Lower leg skin (tissue), 4 donors: ENCODE measurements around the gene CSNK1D. TPM values are rescaled to one million over a fixed set of nuclear protein-coding genes. Genes with fewer than 3 reads are reported as not detected.

Source experiments
- DNase-seq, 2 donors: peaks; one replicate each; pipeline ENCODE4 v3.0.0-alpha.2; 2019; ENCODE audit warnings: low spot score in 2 of 2
- H3K4me3 ChIP-seq: fragments of 200-600 bp; sonication (generic); 2 replicates; pipeline ENCODE4 v1.5.1; 2017; ENCODE audit warnings: mild to moderate bottlenecking, low read depth; ENCODE audit not compliant: poor library complexity, severe bottlenecking
- POLR2A ChIP-seq, 2 donors: fragments of 450-650 bp; IDR thresholded peaks; one replicate each; pipeline ENCODE4 v1.6.1; 2016 to 2017; ENCODE audit warnings: antibody characterized with exemption in 2 of 2, mild to moderate bottlenecking in 1 of 2, moderate library complexity in 1 of 2
- WGBS, 2 donors: methylation state at CpG; one replicate each; pipeline ENCODE4 v1.1.5; 2018; 5-methylcytosine and 5-hydroxymethylcytosine counted together
- intact Hi-C: fragments of 100-400 bp; cut with DNase I; formaldehyde crosslinking; loops from one replicate; pipeline ENCODE4 v1.15.0; 2023; ENCODE audit warnings: low total_unique reads
- total RNA-seq, 4 donors: library from RNA; depleted of rRNA; stranded (reverse); fragments of >200 nt; gene quantifications; one replicate each; pipeline ENCODE4 v1.1.0, GENCODE V29; 2016
- TF ChIP-seq, protein P1 (sequence below), 3 donors: fragments of 450-650 bp; IDR thresholded peaks; one replicate each; pipeline ENCODE4 v1.5.1; 2016; ENCODE audit warnings: antibody characterized with exemption in 3 of 3, mild to moderate bottlenecking in 3 of 3, moderate library complexity in 2 of 3

CSNK1D gene
- total RNA-seq, 4 donors from 2014 or later = 46.0 to 88.4 (median 56.4) TPM

DNA sequence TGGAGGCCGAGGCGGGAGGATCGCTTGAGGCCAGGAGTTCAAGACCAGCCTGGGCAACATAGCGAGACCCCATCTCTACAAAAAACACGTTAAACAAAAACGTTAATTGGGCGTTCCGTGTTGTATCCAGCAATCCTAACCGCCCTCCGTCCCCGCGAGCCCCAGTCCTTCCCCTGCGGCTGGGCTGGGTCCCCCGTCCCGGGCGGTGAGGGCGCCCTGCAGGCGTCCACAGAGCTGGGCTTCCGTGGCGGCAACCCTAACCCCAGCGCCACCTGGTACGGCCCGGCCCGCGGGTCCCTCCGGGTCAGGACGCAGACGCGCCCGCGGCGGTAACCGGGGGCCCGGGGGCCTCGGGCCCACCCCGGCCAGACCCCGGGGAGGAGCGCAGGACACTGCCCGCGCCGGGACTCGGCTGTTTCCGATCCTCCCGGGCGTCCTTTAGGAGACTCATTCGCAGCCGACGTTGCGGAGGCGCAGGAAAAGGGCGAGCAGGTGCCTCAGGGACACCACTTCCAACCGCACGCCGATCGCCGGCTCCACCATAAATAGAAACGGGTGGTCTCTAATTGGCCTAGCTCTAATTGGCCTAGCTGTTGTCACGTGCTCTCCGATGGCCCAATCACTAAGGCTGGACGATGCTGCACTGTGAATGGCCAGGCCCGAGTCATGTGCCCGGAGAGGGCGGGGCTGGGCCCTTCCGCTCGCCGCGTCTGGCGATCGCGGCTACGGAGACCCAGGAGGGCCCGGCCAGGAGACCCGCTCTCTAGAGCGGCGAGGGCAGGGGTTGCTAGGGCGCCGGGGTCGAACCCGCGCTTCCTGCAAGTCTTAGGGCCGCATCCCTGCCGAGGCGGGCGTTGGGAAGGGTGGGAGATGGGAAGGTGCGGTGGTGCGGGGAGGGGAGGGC lies 19.0 kb upstream of the CSNK1D start:
- H3K4me3 ChIP-seq = peak overlapping the region; percentile 76
- intact Hi-C loops = no loop called here
- WGBS, 2 donors = 5 to 13% methylated on average over 24 to 60 of the region's 86 CpGs
- TF ChIP-seq, protein P1, sequence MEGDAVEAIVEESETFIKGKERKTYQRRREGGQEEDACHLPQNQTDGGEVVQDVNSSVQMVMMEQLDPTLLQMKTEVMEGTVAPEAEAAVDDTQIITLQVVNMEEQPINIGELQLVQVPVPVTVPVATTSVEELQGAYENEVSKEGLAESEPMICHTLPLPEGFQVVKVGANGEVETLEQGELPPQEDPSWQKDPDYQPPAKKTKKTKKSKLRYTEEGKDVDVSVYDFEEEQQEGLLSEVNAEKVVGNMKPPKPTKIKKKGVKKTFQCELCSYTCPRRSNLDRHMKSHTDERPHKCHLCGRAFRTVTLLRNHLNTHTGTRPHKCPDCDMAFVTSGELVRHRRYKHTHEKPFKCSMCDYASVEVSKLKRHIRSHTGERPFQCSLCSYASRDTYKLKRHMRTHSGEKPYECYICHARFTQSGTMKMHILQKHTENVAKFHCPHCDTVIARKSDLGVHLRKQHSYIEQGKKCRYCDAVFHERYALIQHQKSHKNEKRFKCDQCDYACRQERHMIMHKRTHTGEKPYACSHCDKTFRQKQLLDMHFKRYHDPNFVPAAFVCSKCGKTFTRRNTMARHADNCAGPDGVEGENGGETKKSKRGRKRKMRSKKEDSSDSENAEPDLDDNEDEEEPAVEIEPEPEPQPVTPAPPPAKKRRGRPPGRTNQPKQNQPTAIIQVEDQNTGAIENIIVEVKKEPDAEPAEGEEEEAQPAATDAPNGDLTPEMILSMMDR (IDR thresholded peaks at IDR 0.05) = no peak
- TF ChIP-seq POLR2A (IDR thresholded peaks at IDR 0.05) = peak in 1 of 2 donors; percentile 91
- DNase-seq = peak; percentile 96 to 99

DNA sequence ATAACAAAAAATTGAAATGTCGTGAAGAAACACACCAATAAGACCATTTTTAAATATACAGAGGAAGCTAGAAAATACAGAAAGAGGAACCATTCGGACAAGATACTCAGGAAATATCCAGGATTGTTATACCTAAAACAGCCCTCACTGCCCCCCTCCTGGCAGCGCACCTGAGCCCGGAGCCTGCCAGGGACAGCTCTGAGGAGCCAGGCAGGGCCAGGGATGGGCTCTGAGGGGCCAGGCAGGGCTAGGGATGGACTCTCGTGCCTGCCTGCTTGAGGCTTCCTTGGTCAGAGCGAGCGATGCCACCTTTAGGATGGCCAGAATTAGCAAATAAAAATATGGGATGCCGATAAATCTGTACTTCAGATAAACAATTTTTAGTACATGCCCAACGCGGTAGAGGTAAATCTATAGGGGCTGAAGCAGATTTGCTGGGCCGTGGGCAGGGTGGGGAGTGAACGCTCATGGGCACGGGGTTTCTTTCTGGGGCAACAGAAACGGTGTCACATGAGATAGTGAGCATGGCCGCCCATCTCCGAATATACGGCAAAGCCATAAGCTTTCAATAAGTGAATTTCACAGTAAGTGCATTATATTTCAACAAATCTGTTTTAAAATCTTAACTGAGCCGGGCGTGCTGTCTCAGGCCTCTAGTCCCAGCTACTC lies 18.2 kb upstream of the CSNK1D start:
- intact Hi-C loops = no loop called here
- no peak for DNase-seq
- WGBS, 2 donors = 83 to 86% methylated on average over 19 of the region's 19 CpGs
- no peak overlapping the region for H3K4me3 ChIP-seq
- TF ChIP-seq POLR2A (IDR thresholded peaks at IDR 0.05) = no peak

DNA sequence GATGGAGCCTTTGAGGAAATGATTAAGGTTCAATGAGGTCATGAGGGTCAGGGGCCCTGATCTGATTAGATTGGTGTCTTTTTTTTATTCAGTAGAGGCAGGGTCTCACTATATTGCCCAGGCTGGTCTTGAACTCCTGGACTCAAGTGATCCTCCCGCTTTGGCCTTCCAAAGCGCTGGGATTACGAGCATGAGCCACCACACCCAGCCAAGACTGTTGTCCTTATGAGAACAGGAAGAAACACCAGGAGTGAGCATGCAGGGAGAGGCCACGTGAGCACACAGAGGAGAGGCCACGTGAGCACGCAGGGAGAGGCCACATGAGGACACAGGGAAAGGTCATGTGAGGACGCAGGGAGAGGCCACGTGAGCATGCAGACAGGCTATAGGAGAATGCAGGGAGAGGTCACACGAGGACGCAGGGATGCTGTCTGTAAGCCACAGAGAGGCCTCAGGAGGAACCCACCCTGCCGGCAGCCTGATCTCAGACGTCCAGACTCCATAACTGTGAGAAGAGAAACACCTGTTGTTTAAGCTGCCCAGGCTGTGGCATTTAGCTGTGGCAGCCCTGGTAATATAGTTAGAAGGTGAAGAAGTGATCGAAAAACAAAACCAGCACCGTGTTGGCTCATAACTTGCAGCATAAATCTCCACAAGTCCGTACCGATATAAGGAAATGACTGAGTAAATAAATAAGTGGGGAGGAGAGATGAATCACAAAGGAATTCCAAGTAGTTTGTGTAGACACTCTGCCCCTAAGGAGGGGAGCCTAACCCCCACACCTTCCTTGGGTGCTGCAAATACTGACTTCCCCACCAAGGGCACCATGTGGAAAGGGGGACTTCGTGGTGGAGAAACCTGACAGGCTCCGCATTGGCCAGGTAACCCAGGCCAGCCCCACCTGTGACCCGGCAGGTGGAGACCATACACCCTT lies 14.6 kb upstream of the CSNK1D start:
- no peak for DNase-seq
- intact Hi-C loops = no loop called here
- TF ChIP-seq POLR2A (IDR thresholded peaks at IDR 0.05) = no peak
- TF ChIP-seq, protein P1 (IDR thresholded peaks at IDR 0.05) = peak in 1 of 3 donors; percentile 99
- WGBS, 2 donors = 72% methylated on average over 19 of the region's 19 CpGs
- H3K4me3 ChIP-seq = no peak overlapping the region

DNA sequence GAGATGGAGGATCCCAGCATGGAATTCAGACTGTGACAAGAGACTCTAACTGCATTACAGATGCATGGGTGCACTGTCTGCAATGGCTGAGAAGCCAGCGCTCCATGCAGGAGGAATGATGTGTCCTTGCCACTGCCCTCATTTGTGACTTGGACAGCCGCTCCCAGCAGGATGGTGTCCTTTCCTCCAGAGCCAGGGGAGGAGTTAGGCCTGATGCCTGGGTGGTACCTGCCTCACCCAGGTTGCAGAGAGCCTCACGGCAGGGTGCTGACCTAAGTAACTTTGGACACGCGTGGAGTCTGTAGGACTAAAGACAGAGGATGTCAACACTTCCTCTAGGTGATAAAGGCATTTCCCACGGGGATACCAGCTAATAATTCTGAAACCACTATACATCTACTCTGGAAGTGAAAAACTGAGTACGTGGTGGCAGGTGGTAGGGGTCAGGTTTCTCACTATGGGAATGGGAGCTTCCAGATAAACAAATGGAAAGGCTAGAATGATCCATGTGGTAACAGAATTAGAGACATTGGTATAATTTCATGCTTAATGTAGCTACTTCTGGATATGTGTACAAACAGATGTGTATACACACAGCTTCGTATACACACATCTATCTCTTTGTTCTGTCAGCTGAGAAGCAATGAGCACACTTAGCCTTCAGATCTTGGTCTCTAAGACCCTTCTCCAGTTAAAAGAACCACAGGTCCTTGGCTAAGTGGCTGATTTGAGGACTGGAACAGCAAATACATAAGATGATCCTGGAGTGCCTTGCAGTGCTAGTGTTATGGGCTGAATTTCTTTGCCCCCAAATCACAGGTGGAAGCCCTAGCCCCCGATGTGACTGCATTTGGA lies 13.7 kb upstream of the CSNK1D start:
- 85 to 86% methylated on average over 9 of the region's 9 CpGs for WGBS, 2 donors

DNA sequence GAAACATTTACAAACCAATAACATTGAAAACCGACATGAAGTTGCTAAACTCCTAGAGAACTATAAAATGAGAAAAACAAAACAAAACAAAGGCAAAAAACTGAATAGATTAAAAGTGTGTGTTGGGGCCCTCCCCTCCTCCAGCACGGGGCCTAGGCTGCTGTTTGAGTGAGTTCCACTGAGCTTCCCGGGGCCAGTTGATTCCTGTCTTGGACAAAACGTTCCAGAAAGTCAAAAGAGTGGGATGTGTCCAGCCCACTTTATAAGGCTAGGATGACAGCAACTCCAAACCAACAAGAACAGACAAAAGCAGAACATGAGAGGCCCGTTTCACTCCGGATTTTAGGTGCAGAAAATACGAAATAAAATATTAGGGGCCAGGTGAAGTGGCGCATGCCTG lies 11.6 kb upstream of the CSNK1D start:
- no peak overlapping the region for H3K4me3 ChIP-seq
- WGBS, 2 donors = 45 to 57% methylated on average over 8 of the region's 8 CpGs
- TF ChIP-seq POLR2A (IDR thresholded peaks at IDR 0.05) = no peak
- TF ChIP-seq, protein P1 (IDR thresholded peaks at IDR 0.05) = no peak
- no peak for DNase-seq
- intact Hi-C loops = no loop called here

More for the DNA sequence above, 13.7 kb upstream of the CSNK1D start:
- no peak overlapping the region for H3K4me3 ChIP-seq
- TF ChIP-seq, protein P1 (IDR thresholded peaks at IDR 0.05) = no peak
- no peak for TF ChIP-seq POLR2A (IDR thresholded peaks at IDR 0.05)
- intact Hi-C loops = no loop called here
- DNase-seq = no peak
